Anterior cingulate cortex (tissue), 58 donors: ENCODE data around the gene FAXDC2.

Source experiments
- DNase-seq, 58 donors: peaks; one replicate each; lab custom pipeline; 2025; lab: John Stamatoyannopoulos, UW

Gene FAXDC2

DNA sequence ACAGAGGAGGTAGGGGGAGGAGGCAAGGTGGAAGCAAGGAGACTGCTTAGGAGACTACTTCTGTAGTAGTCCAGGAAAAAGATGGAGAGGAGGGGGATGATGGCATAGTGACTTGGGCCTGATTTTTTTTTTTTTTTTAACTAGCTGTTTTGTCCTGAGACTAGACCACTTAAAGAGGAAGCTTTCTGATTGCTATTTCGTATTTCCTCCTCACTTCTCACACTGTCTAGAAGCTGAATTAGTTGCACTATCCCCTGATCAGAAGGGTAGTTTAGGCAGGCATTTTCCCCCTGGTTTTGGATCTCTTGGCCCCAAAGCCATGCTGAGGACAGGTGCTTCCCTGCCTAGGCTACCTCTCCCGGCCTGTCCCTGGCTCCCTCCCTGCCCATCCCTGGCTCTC lies 80.3 kb downstream of the FAXDC2 start:
- DNase-seq: no peak
